Endometrial microvascular endothelial cells (primary cell): Measurements from ENCODE around the gene SLC25A45. TPM values are rescaled to one million over a fixed set of nuclear protein-coding genes. Genes with fewer than 3 reads are reported as not detected.

Experiments used
- in situ Hi-C: cut with HindIII; loops from 2 replicates; pipeline ENCODE4 v1.10.0; 2017; ENCODE audit warnings: low sequenced_read_pairs, low pct_unique_long_range_greater_than_20kb; ENCODE audit errors: inconsistent ontology term
- total RNA-seq: library from RNA; depleted of rRNA; stranded (reverse); fragments of >200 nt; gene quantifications from one replicate; pipeline ENCODE4 v1.2.3, GENCODE V29; 2015; ENCODE audit errors: inconsistent ontology term

Gene SLC25A45
- total RNA-seq, 1 donor from 2014 or later = 2.8 TPM

- in situ Hi-C loops = no loop called here
Observed at GRCh38 chr11:65410936-65411680, 28.7 kb upstream of the SLC25A45 start.

- in situ Hi-C loops = no loop called here
Observed at GRCh38 chr11:65404638-65405339, 22.3 kb upstream of the SLC25A45 start.

- in situ Hi-C loops = no loop called here
Observed at GRCh38 chr11:65404210-65404609, 21.8 kb upstream of the SLC25A45 start.

GRCh38 chr11:65403607-65404121 is 21.2 kb upstream of the SLC25A45 start:
- in situ Hi-C loops = no loop called here

GRCh38 chr11:65402790-65403189 is 20.3 kb upstream of the SLC25A45 start:
- in situ Hi-C loops = no loop called here

- in situ Hi-C loops = no loop called here
Observed at GRCh38 chr11:65401803-65402248, 19.4 kb upstream of the SLC25A45 start.

GRCh38 chr11:65401073-65401802 is 18.8 kb upstream of the SLC25A45 start:
- in situ Hi-C loops = no loop called here

- in situ Hi-C loops = no loop called here
Observed at GRCh38 chr11:65400307-65401072, 18.0 kb upstream of the SLC25A45 start.

GRCh38 chr11:65399845-65400244 is 17.4 kb upstream of the SLC25A45 start:
- in situ Hi-C loops = no loop called here

- in situ Hi-C loops = no loop called here
Observed at GRCh38 chr11:65399249-65399648, 16.8 kb upstream of the SLC25A45 start.

GRCh38 chr11:65398362-65398910 is 16.0 kb upstream of the SLC25A45 start:
- in situ Hi-C loops = no loop called here

GRCh38 chr11:65396769-65397745 is 14.6 kb upstream of the SLC25A45 start:
- in situ Hi-C loops = no loop called here

- in situ Hi-C loops = no loop called here
Observed at GRCh38 chr11:65395961-65396530, 13.6 kb upstream of the SLC25A45 start.

GRCh38 chr11:65394125-65394536 is 11.7 kb upstream of the SLC25A45 start:
- in situ Hi-C loops = no loop called here

GRCh38 chr11:65393513-65394079 is 11.2 kb upstream of the SLC25A45 start:
- in situ Hi-C loops = no loop called here

- in situ Hi-C loops = no loop called here
Observed at GRCh38 chr11:65392899-65393298, 10.5 kb upstream of the SLC25A45 start.
